Adipocyte (in vitro differentiated cells): ENCODE measurements around the gene QDPR.

Experiments used
- DNase-seq: peaks from one replicate; pipeline ENCODE4 v3.0.0-alpha.2; 2015; ENCODE audit warnings: low read depth
- H3K27me3 ChIP-seq: replicated peaks from 2 replicates; pipeline ENCODE4 v1.7.0; 2013; ENCODE audit warnings: mild to moderate bottlenecking, low read length, moderate library complexity; ENCODE audit not compliant: control insufficient read depth, insufficient read depth
- H3K36me3 ChIP-seq: 2 replicates; pipeline ENCODE4 v1.7.0; 2013; ENCODE audit warnings: low read length, mild to moderate bottlenecking, moderate library complexity; ENCODE audit not compliant: control insufficient read depth, insufficient read depth, severe bottlenecking
- H3K4me1 ChIP-seq: 2 replicates; pipeline ENCODE4 v1.7.0; 2013; ENCODE audit warnings: mild to moderate bottlenecking, low read length, moderate library complexity; ENCODE audit not compliant: control insufficient read depth, insufficient read depth
- H3K4me3 ChIP-seq: 2 replicates; pipeline ENCODE4 v1.7.0; 2013; ENCODE audit warnings: mild to moderate bottlenecking, low read length, moderate library complexity
- H3K9ac ChIP-seq: 2 replicates; pipeline ENCODE4 v1.7.0; 2013; ENCODE audit warnings: mild to moderate bottlenecking, low read length, moderate library complexity
- H3K9me3 ChIP-seq: 2 replicates; pipeline ENCODE4 v1.7.0; 2013; ENCODE audit warnings: mild to moderate bottlenecking, low read length, moderate library complexity; ENCODE audit not compliant: control insufficient read depth

The QDPR gene

GRCh38 chr4:17523662-17524061, 11.8 kb upstream of the QDPR start:
- DNase-seq: no peak
- H3K4me1 ChIP-seq: no peaks in the 10 kb centered on the region
- H3K9ac ChIP-seq: no peak overlapping the region
- peaks cover 21% of the 10 kb centered on the region for H3K27me3 ChIP-seq
- no peaks in the 10 kb centered on the region for H3K9me3 ChIP-seq
- no peak overlapping the region for H3K4me3 ChIP-seq
- H3K36me3 ChIP-seq: no peaks in the 10 kb centered on the region

- no peak overlapping the region for H3K9ac ChIP-seq
- H3K36me3 ChIP-seq: no peaks in the 10 kb centered on the region
- H3K4me3 ChIP-seq: no peak overlapping the region
- peaks cover 35% of the 10 kb centered on the region for H3K27me3 ChIP-seq
- H3K9me3 ChIP-seq: no peaks in the 10 kb centered on the region
- H3K4me1 ChIP-seq: no peaks in the 10 kb centered on the region
- DNase-seq: no peak
These were observed 9.7 kb upstream of the QDPR start for GRCh38 chr4:17521595-17521994.

GRCh38 chr4:17517664-17518063, 5.8 kb upstream of the QDPR start:
- Histone ChIP-seq H3K9me3 (no peaks in the 10 kb centered on the region), H3K36me3 (no peaks in the 10 kb centered on the region), H3K4me1 (peaks cover 8% of the 10 kb centered on the region), H3K4me3 (no peak overlapping the region), H3K27me3 (peaks cover 33% of the 10 kb centered on the region), H3K9ac (no peak overlapping the region)
- no peak for DNase-seq

GRCh38 chr4:17516980-17517379, 5.1 kb upstream of the QDPR start:
- H3K27me3 ChIP-seq: peaks cover 29% of the 10 kb centered on the region

DNA sequence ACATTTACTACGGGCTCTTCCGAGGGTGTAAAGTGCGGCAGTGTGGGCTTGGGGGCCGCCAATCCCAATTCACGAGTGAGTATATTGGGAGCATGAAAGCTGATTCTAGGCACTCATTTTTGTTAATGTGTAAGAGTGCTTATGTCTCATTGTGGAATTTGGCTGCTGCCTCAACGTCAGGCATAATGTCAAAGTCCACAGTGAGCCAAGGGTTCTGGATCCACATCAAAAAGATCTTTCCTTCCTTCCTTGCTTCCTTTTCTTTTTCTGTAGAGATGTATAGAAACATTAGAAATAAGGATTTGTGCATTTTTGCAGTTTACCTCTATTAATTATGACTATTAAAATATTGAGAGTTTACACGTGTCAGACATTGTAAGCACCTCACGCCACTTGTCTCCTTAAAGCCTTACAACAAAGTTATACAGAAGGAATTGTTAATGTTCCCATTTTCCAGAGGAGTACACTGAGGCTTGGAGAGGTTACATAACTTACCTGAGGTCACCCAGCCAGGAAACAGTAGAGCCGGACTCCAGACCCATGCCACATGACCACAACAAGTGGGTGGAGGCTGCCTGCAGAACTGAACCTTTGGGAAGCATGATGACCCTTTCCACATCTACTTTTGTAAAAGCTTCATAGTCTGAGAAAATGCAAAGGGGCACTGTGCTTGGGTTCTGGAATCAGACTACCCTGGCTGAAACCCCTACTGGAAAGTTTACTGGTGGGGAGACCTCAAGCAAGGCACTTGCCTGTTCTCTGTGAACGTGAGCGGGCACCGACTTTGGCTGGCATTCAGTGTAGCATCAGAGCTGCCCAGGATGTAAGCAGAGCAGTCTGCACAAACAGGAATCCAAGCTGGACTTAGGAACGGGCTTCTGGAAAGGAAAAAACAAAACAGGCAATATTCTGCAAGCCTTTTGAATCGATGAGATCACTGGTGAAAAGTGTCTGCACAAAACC, 3.8 kb upstream of the QDPR start:
- no peak overlapping the region for H3K9ac ChIP-seq
- H3K9me3 ChIP-seq: no peaks in the 10 kb centered on the region
- no peak overlapping the region for H3K4me3 ChIP-seq
- H3K4me1 ChIP-seq: peaks cover 15% of the 10 kb centered on the region
- H3K27me3 ChIP-seq: peaks cover 29% of the 10 kb centered on the region
- peaks cover under 1% of the 10 kb centered on the region for H3K36me3 ChIP-seq
- DNase-seq: no peak

More at GRCh38 chr4:17516980-17517379, 5.1 kb upstream of the QDPR start:
- Histone ChIP-seq H3K4me1 (peaks cover 13% of the 10 kb centered on the region), H3K9me3 (no peaks in the 10 kb centered on the region), H3K36me3 (no peaks in the 10 kb centered on the region), H3K9ac (no peak overlapping the region), H3K4me3 (no peak overlapping the region)
- DNase-seq: no peak

- H3K4me3 ChIP-seq: no peak within 1 kb of the TSS
- H3K4me1 ChIP-seq: peaks cover 19% of the 10 kb centered on the region
- H3K9ac ChIP-seq: no peak within 1 kb of the TSS
- H3K27me3 ChIP-seq: peaks cover 26% of the 10 kb centered on the region
- H3K9me3 ChIP-seq: no peaks in the 10 kb centered on the region
- peaks cover 5% of the 10 kb centered on the region for H3K36me3 ChIP-seq
- no peak for DNase-seq
These were observed 3.0 kb upstream of the QDPR start, which contains the start of gene CLRN2 for GRCh38 chr4:17514865-17515264. Gene CLRN2, plus strand, starts transcription at chr4:17515165. Its CDS starts 102 bp downstream, at chr4:17515267.

DNA sequence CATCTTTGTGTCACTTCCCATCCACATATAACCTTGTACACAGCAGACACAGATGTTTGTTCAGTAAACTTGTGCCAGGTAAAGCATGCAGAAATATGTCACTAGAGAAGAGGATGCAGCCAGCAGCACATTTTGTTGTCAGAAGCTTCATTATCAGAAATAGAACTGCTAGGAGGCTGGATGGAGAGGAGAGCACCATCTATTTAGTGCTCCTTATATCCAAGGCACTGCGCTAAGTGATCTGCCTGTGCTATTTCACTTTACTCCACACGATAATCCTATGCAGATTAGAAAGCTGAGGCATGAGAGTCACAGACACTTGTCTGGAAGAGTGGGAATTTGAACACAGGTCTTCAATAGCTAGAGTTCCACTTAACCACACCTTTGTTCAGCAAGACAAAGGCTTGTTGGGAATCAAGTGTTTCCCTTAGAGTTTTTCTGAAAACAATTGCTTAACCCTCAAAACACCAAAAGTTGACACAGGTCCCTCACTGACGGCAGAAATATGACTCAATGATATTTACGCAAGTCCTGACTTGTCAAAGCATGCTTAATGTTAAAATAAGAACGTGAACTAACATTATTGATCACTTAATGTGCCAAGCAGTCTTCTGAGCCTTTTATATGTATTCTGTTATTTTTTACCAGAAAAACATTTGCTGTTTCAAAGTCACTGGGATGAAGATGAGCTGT, 1.2 kb upstream of the QDPR start:
- no peak for DNase-seq
- H3K9ac ChIP-seq: peak overlapping the region; percentile 82
- no peaks in the 10 kb centered on the region for H3K9me3 ChIP-seq
- H3K27me3 ChIP-seq: peaks cover 24% of the 10 kb centered on the region
- H3K36me3 ChIP-seq: peaks cover 18% of the 10 kb centered on the region
- no peak overlapping the region for H3K4me3 ChIP-seq
- H3K4me1 ChIP-seq: peaks cover 19% of the 10 kb centered on the region

- Histone ChIP-seq H3K36me3 (peaks cover 32% of the 10 kb centered on the region), H3K27me3 (peaks cover 8% of the 10 kb centered on the region), H3K4me1 (peaks cover 19% of the 10 kb centered on the region), H3K9ac (peak overlapping the region; percentile 82), H3K9me3 (no peaks in the 10 kb centered on the region), H3K4me3 (peak overlapping the region; percentile 83)
- DNase-seq: peak; percentile 64
These were observed 361 bp downstream of the QDPR start for GRCh38 chr4:17511509-17511949.

DNA sequence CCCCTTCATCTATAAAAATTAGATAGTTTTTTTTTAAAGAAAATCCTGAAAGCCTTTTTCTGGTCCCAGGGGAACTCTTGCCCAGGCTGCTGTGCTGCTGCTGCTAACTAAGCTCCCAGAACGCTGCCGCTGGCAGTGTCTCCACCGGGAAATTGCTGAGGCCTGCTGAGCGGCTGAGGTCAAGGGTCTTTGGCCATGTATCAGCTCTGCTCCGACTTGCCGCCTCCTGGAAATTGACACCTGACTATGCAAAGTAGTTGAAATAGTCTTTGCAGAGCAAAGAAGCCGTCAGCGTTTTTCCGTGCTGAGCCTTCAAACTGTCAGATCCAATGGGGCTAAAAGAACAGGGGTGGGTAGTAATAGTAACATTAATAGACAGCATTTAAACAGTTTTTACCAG, 839 bp downstream of the QDPR start:
- H3K27me3 ChIP-seq: peaks cover 5% of the 10 kb centered on the region
- H3K4me1 ChIP-seq: peaks cover 19% of the 10 kb centered on the region
- peak overlapping the region; percentile 82 for H3K9ac ChIP-seq
- peak; percentile 48 for DNase-seq
- peak overlapping the region; percentile 83 for H3K4me3 ChIP-seq
- H3K9me3 ChIP-seq: no peaks in the 10 kb centered on the region
- peaks cover 35% of the 10 kb centered on the region for H3K36me3 ChIP-seq

DNA sequence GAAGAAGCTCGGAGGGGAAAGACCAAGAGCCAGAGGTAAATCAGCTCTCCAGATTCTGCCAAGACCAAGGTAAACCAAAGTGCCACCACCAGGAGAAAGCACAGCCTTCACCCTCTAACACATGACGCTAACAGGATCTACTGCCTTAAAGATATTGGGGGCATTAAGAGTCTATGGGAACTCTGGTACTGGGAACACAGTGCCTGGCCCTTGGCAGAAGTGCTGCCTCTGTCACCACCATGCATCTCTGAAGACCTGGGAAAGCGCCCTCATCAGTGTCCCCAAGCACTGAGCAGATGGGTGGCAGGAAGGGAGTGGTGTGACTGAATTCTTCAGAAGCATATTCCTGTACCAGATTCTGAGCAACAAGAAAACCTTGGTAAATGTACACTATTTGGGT, 1.3 kb downstream of the QDPR start:
- peak overlapping the region; percentile 83 for H3K4me3 ChIP-seq
- peaks cover 19% of the 10 kb centered on the region for H3K4me1 ChIP-seq
- peaks cover 35% of the 10 kb centered on the region for H3K36me3 ChIP-seq
- DNase-seq: no peak
- peaks cover under 1% of the 10 kb centered on the region for H3K27me3 ChIP-seq
- peak overlapping the region; percentile 82 for H3K9ac ChIP-seq
- no peaks in the 10 kb centered on the region for H3K9me3 ChIP-seq

GRCh38 chr4:17504081-17504480, 7.8 kb downstream of the QDPR start:
- H3K9me3 ChIP-seq: no peaks in the 10 kb centered on the region
- H3K9ac ChIP-seq: no peak overlapping the region
- no peak for DNase-seq
- H3K4me1 ChIP-seq: no peaks in the 10 kb centered on the region
- no peak overlapping the region for H3K4me3 ChIP-seq
- no peaks in the 10 kb centered on the region for H3K27me3 ChIP-seq
- peaks cover 83% of the 10 kb centered on the region for H3K36me3 ChIP-seq
